Neural cell (in vitro differentiated cells): ENCODE results near the gene NGDN. TPM values are rescaled to one million over a fixed set of nuclear protein-coding genes. Genes with fewer than 3 reads are reported as not detected.

Experiments
- H2AFZ ChIP-seq: fragments of 200-600, 300-800 bp; sonication (generic), shearing (Covaris generic); 2 replicates; pipeline ENCODE4 v1.6.0; 2014; ENCODE audit warnings: low read depth, mild to moderate bottlenecking, antibody characterized with exemption, low read length, moderate library complexity
- H3F3A ChIP-seq: fragments of 200-600 bp; shearing (Covaris generic); 2 replicates; pipeline ENCODE4 v1.6.1; 2016; ENCODE audit warnings: mild to moderate bottlenecking, moderate library complexity, mixed read lengths, antibody characterized with exemption, low read length; ENCODE audit not compliant: insufficient read depth, poor library complexity, severe bottlenecking
- H3K27ac ChIP-seq: fragments of 200-600, 300-800 bp; sonication (generic), shearing (Covaris generic); 2 replicates; pipeline ENCODE4 v1.5.1; 2014; ENCODE audit warnings: mild to moderate bottlenecking, low read length, moderate library complexity
- H3K27me3 ChIP-seq: fragments of 300-800, 200-600 bp; sonication (generic), shearing (Covaris generic); 2 replicates; pipeline ENCODE4 v1.6.0; 2014; ENCODE audit warnings: mild to moderate bottlenecking, low read depth, low read length, moderate library complexity; ENCODE audit not compliant: insufficient read depth
- H3K36me3 ChIP-seq: fragments of 300-800, 200-600 bp; sonication (generic), shearing (Covaris generic); 2 replicates; pipeline ENCODE4 v1.5.1; 2014; ENCODE audit warnings: mild to moderate bottlenecking, antibody characterized with exemption, low read length, moderate library complexity; ENCODE audit not compliant: insufficient read depth
- H3K4me2 ChIP-seq: fragments of 300-800, 200-600 bp; sonication (generic), shearing (Covaris generic); 2 replicates; pipeline ENCODE4 v1.6.0; 2014; ENCODE audit warnings: mild to moderate bottlenecking, low read length
- H3K4me3 ChIP-seq: fragments of 300-800, 200-600 bp; sonication (generic), shearing (Covaris generic); 2 replicates; pipeline ENCODE4 v1.5.1; 2014; ENCODE audit warnings: mild to moderate bottlenecking, low read length, moderate library complexity
- H3K79me2 ChIP-seq: fragments of 200-600 bp; shearing (Covaris generic); replicated peaks from 2 replicates; pipeline ENCODE4 v1.6.0; 2014; ENCODE audit warnings: mild to moderate bottlenecking, low read length, moderate library complexity; ENCODE audit not compliant: insufficient read depth
- H3K9ac ChIP-seq: fragments of 300-800, 200-600 bp; sonication (generic), shearing (Covaris generic); 2 replicates; pipeline ENCODE4 v1.6.1; 2016; ENCODE audit warnings: mild to moderate bottlenecking, low read length, mixed read lengths
- H3K9me2 ChIP-seq: fragments of 200-600 bp; shearing (Covaris generic); 2 replicates; pipeline ENCODE4 v1.6.1; 2016; ENCODE audit warnings: mild to moderate bottlenecking, low read length, mixed read lengths; ENCODE audit not compliant: insufficient read depth
- H3K9me3 ChIP-seq: fragments of 200-600, 300-800 bp; sonication (generic), shearing (Covaris generic); 2 replicates; pipeline ENCODE4 v1.6.1; 2016; ENCODE audit warnings: mild to moderate bottlenecking, mixed run types, low read length, moderate library complexity, mixed read lengths
- H4K20me1 ChIP-seq: fragments of 200-600 bp; shearing (Covaris generic); 2 replicates; pipeline ENCODE4 v1.6.1; 2016; ENCODE audit warnings: mild to moderate bottlenecking, mixed run types; ENCODE audit not compliant: insufficient read depth
- EP300 ChIP-seq: fragments of 450-650 bp; conservative IDR thresholded peaks from 2 replicates; pipeline ENCODE4 v1.6.1; 2014; ENCODE audit warnings: antibody characterized with exemption, mild to moderate bottlenecking, moderate library complexity; ENCODE audit not compliant: poor library complexity, severe bottlenecking
- EZH2 ChIP-seq: fragments of 200-600, 300-800 bp; shearing (Covaris generic), sonication (generic); IDR thresholded peaks from 2 replicates; pipeline ENCODE4 v1.6.1; 2014; ENCODE audit warnings: antibody characterized with exemption, low read length, borderline replicate concordance, mild to moderate bottlenecking; ENCODE audit not compliant: insufficient read depth, poor library complexity, severe bottlenecking
- MXI1 ChIP-seq: fragments of 450-650 bp; conservative IDR thresholded peaks from 2 replicates; pipeline ENCODE4 v1.6.1; 2014; ENCODE audit warnings: antibody characterized with exemption, mild to moderate bottlenecking; ENCODE audit not compliant: poor library complexity, severe bottlenecking
- POLR2AphosphoS5 ChIP-seq: IDR thresholded peaks from 2 replicates; pipeline ENCODE4 v1.6.1; 2012
- RAD21 ChIP-seq: fragments of 450-650 bp; conservative IDR thresholded peaks from 2 replicates; pipeline ENCODE4 v1.6.1; 2014; ENCODE audit warnings: antibody characterized with exemption, mild to moderate bottlenecking, moderate library complexity
- SMC3 ChIP-seq: fragments of 450-650 bp; conservative IDR thresholded peaks from 2 replicates; pipeline ENCODE4 v1.6.1; 2014; ENCODE audit warnings: antibody characterized with exemption, mild to moderate bottlenecking, moderate library complexity; ENCODE audit not compliant: poor library complexity
- TAF1 ChIP-seq: IDR thresholded peaks from 2 replicates; pipeline ENCODE4 v1.6.1; 2012; ENCODE audit warnings: low read depth
- polyA plus RNA-seq: library from polyadenylated mRNA; depleted of rRNA; stranded (reverse); fragments of >200 nt; gene quantifications from 2 replicates; pipeline ENCODE4 v1.2.3, GENCODE V29; 2014
- TF ChIP-seq, protein P1 (sequence below): IDR thresholded peaks from 2 replicates; pipeline ENCODE4 v1.6.1; 2012; ENCODE audit warnings: borderline replicate concordance
- TF ChIP-seq, protein P2 (sequence below): fragments of 450-650 bp; IDR thresholded peaks from 2 replicates; pipeline ENCODE4 v1.5.1; 2014; ENCODE audit warnings: antibody characterized with exemption, mild to moderate bottlenecking, moderate library complexity; ENCODE audit not compliant: poor library complexity, severe bottlenecking

NGDN gene
- polyA plus RNA-seq, 1 donor from 2014 or later: 137 TPM

DNA sequence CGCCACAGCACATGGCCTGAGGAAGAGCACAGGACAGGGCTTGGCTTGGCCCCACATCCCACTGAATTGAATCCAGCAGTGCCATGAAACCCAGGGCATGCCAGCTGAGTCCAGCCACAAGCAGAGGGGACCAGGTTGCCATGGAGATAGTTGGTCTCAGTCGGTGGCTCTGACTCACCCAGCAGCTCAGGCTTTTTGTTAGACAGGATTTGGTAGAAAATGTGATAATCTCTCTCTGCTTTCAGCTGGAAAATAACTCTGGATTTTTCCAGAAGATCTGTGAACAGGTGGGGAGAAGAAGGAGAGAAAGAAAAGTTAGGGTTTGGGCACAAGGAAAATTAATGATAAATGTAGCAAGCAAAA lies 38.8 kb upstream of the NGDN start:
- H3K9me2 ChIP-seq: no peaks in the 10 kb centered on the region
- peak overlapping the region; percentile 36 for H3K4me2 ChIP-seq
- peak overlapping the region; percentile 43 for H3K9ac ChIP-seq
- H3K27me3 ChIP-seq: no peaks in the 10 kb centered on the region
- H3K27ac ChIP-seq: peak overlapping the region; percentile 77
- H3K36me3 ChIP-seq: no peaks in the 10 kb centered on the region
- peak overlapping the region; percentile 19 for H2AFZ ChIP-seq
- H3K79me2 ChIP-seq: no peaks in the 10 kb centered on the region
- H3K9me3 ChIP-seq: no peaks in the 10 kb centered on the region
- H3F3A ChIP-seq: no peaks in the 10 kb centered on the region
- TF ChIP-seq POLR2AphosphoS5 (peak; percentile 46), EP300 (no peak), RAD21 (peak; percentile 18)
- TF ChIP-seq, protein P1, sequence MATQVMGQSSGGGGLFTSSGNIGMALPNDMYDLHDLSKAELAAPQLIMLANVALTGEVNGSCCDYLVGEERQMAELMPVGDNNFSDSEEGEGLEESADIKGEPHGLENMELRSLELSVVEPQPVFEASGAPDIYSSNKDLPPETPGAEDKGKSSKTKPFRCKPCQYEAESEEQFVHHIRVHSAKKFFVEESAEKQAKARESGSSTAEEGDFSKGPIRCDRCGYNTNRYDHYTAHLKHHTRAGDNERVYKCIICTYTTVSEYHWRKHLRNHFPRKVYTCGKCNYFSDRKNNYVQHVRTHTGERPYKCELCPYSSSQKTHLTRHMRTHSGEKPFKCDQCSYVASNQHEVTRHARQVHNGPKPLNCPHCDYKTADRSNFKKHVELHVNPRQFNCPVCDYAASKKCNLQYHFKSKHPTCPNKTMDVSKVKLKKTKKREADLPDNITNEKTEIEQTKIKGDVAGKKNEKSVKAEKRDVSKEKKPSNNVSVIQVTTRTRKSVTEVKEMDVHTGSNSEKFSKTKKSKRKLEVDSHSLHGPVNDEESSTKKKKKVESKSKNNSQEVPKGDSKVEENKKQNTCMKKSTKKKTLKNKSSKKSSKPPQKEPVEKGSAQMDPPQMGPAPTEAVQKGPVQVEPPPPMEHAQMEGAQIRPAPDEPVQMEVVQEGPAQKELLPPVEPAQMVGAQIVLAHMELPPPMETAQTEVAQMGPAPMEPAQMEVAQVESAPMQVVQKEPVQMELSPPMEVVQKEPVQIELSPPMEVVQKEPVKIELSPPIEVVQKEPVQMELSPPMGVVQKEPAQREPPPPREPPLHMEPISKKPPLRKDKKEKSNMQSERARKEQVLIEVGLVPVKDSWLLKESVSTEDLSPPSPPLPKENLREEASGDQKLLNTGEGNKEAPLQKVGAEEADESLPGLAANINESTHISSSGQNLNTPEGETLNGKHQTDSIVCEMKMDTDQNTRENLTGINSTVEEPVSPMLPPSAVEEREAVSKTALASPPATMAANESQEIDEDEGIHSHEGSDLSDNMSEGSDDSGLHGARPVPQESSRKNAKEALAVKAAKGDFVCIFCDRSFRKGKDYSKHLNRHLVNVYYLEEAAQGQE: peak; percentile 62
- H4K20me1 ChIP-seq: no peaks in the 10 kb centered on the region
- peak overlapping the region; percentile 12 for H3K4me3 ChIP-seq

DNA sequence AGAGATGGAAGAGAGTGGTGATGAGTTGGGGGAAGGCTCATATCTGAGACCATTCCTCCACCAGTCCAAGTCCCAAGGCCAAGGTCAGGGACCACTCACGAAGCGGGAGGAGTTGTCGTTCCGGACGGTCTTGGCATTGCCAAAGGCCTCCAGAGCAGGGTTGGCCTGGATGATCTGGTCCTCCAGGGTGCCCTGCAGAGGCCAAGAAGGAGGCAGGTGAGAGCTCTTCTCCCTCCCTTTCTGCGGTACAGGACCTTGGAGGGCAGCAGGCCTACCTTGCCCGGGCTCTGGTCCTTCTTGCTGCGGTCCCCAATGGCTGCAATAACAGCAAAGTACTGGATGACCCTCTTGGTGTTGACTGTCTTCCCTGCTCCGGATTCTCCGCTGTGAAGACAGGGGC lies 38.0 kb upstream of the NGDN start:
- H3K27ac ChIP-seq: peak overlapping the region; percentile 77

More for the DNA sequence above, 38.0 kb upstream of the NGDN start:
- Histone ChIP-seq H3K4me2 (no peak overlapping the region), H3F3A (peaks cover 5% of the 10 kb centered on the region), H3K9me2 (no peaks in the 10 kb centered on the region), H3K27me3 (no peaks in the 10 kb centered on the region), H3K36me3 (no peaks in the 10 kb centered on the region), H3K9me3 (no peaks in the 10 kb centered on the region), H3K4me3 (no peak overlapping the region), H4K20me1 (no peaks in the 10 kb centered on the region), H3K9ac (no peak overlapping the region), H3K79me2 (no peaks in the 10 kb centered on the region), H2AFZ (no peak overlapping the region)
- TF ChIP-seq EZH2: no peak
- TF ChIP-seq SMC3: no peak
- no peak for TF ChIP-seq EP300
- TF ChIP-seq, protein P2, sequence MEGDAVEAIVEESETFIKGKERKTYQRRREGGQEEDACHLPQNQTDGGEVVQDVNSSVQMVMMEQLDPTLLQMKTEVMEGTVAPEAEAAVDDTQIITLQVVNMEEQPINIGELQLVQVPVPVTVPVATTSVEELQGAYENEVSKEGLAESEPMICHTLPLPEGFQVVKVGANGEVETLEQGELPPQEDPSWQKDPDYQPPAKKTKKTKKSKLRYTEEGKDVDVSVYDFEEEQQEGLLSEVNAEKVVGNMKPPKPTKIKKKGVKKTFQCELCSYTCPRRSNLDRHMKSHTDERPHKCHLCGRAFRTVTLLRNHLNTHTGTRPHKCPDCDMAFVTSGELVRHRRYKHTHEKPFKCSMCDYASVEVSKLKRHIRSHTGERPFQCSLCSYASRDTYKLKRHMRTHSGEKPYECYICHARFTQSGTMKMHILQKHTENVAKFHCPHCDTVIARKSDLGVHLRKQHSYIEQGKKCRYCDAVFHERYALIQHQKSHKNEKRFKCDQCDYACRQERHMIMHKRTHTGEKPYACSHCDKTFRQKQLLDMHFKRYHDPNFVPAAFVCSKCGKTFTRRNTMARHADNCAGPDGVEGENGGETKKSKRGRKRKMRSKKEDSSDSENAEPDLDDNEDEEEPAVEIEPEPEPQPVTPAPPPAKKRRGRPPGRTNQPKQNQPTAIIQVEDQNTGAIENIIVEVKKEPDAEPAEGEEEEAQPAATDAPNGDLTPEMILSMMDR: no peak
- TF ChIP-seq RAD21: no peak
- no peak for TF ChIP-seq TAF1
- no peak for TF ChIP-seq MXI1
- no peak for TF ChIP-seq POLR2AphosphoS5
- TF ChIP-seq, protein P1: no peak
